CD14-positive monocyte (primary cell): ENCODE data around the gene TSPAN16. TPM values are rescaled to one million over a fixed set of nuclear protein-coding genes. Genes with fewer than 3 reads are reported as not detected.
A peak's percentile ranks its signal among the peaks of the same experiment; 100 is the strongest.

ENCODE experiments used
- DNase-seq, 3 donors: peaks; one replicate each; pipeline ENCODE4 v3.0.0-alpha.2; 2011 to 2022
- H2AFZ ChIP-seq: 2 replicates; pipeline ENCODE4 v1.6.0; 2012; ENCODE audit warnings: mild to moderate bottlenecking, low read depth, low read length, inconsistent platforms; ENCODE audit not compliant: insufficient read depth, poor library complexity, severe bottlenecking
- H3K27ac ChIP-seq, 2 donors: 1 replicate in 1 of 2; 2 replicates in 1 of 2; pipeline ENCODE4 v1.5.1; 2012 to 2013; ENCODE audit warnings: low read length in 2 of 2, control low read depth in 1 of 2, inconsistent platforms in 1 of 2, low read depth in 1 of 2, mild to moderate bottlenecking in 1 of 2
- H3K27me3 ChIP-seq, 2 donors: one replicate each; pipeline versions ENCODE4 v1.6.0 to v1.6.1; 2011 to 2013; ENCODE audit warnings: low read length in 2 of 2; ENCODE audit not compliant: control insufficient read depth in 2 of 2, insufficient read depth in 2 of 2
- H3K36me3 ChIP-seq, 2 donors: replicated peaks in 1 of 2; 1 replicate in 1 of 2; 2 replicates in 1 of 2; pipeline versions ENCODE4 v1.5.1 to v1.6.1; 2012 to 2013; ENCODE audit warnings: low read length in 2 of 2, control low read depth in 1 of 2, inconsistent platforms in 1 of 2, mild to moderate bottlenecking in 1 of 2; ENCODE audit not compliant: insufficient read depth in 2 of 2, control insufficient read depth in 1 of 2
- H3K4me1 ChIP-seq, 2 donors: 1 replicate in 1 of 2; 2 replicates in 1 of 2; pipeline versions ENCODE4 v1.5.1 to v1.6.1; 2012 to 2013; ENCODE audit warnings: low read length in 2 of 2, control low read depth in 1 of 2, inconsistent platforms in 1 of 2, mild to moderate bottlenecking in 1 of 2, moderate library complexity in 1 of 2; ENCODE audit not compliant: insufficient read depth in 2 of 2, control insufficient read depth in 1 of 2
- H3K4me2 ChIP-seq: replicated peaks from 2 replicates; pipeline ENCODE3; 2012; ENCODE audit warnings: low read length, moderate library complexity, mild to moderate bottlenecking; ENCODE audit not compliant: poor library complexity, severe bottlenecking; ENCODE audit errors: extremely low read depth
- H3K4me3 ChIP-seq, 3 experiments: fragments of 200-600 bp in 1 of 3; sonication (generic) in 1 of 3; replicated peaks in 1 of 3; 1 replicate in 2 of 3; 2 replicates in 1 of 3; pipeline ENCODE4 v1.5.1; 2011 to 2013; ENCODE audit warnings: low read length in 3 of 3, mild to moderate bottlenecking in 3 of 3, control low read depth in 2 of 3, low read depth in 2 of 3, inconsistent platforms in 1 of 3, moderate library complexity in 1 of 3
- H3K79me2 ChIP-seq: 2 replicates; pipeline ENCODE4 v1.6.0; 2012; ENCODE audit warnings: mild to moderate bottlenecking, control low read depth, inconsistent platforms, low read length, moderate library complexity; ENCODE audit not compliant: insufficient read depth
- H3K9ac ChIP-seq: 2 replicates; pipeline ENCODE4 v1.6.0; 2017; ENCODE audit warnings: low read length, mild to moderate bottlenecking; ENCODE audit not compliant: insufficient read depth, poor library complexity, severe bottlenecking
- H3K9me3 ChIP-seq, 2 donors: replicated peaks in 1 of 2; 1 replicate in 1 of 2; 2 replicates in 1 of 2; pipeline versions ENCODE4 v1.5.1 to v1.6.1; 2012 to 2013; ENCODE audit warnings: low read length in 2 of 2, control low read depth in 1 of 2; ENCODE audit not compliant: control insufficient read depth in 1 of 2, insufficient read depth in 1 of 2
- H4K20me1 ChIP-seq: 2 replicates; pipeline ENCODE4 v1.6.0; 2012; ENCODE audit warnings: mild to moderate bottlenecking, low read length, control low read depth, moderate library complexity; ENCODE audit not compliant: insufficient read depth
- H3K27ac Mint-ChIP-seq, 7 donors: one replicate each; pipeline ENCODE4 v1.8.0; 2020; ENCODE audit warnings: mild to moderate bottlenecking in 7 of 7, mixed read lengths in 7 of 7, moderate library complexity in 6 of 7, inconsistent platforms in 2 of 7
- H3K27me3 Mint-ChIP-seq, 3 donors: one replicate each; pipeline ENCODE4 v1.8.0; 2021 to 2022; ENCODE audit warnings: low read depth in 3 of 3, mild to moderate bottlenecking in 3 of 3, mixed read lengths in 3 of 3, moderate library complexity in 3 of 3, inconsistent platforms in 1 of 3
- H3K36me3 Mint-ChIP-seq, 2 donors: one replicate each; pipeline ENCODE4 v1.8.0; 2020; ENCODE audit warnings: mixed read lengths in 2 of 2, inconsistent platforms in 1 of 2, mild to moderate bottlenecking in 1 of 2
- H3K4me1 Mint-ChIP-seq: one replicate; pipeline ENCODE4 v1.8.0; 2020; ENCODE audit warnings: mild to moderate bottlenecking, mixed read lengths
- H3K4me3 Mint-ChIP-seq, 2 donors: one replicate each; pipeline ENCODE4 v1.8.0; 2020; ENCODE audit warnings: mild to moderate bottlenecking in 2 of 2, mixed read lengths in 2 of 2, moderate library complexity in 1 of 2
- H3K9me3 Mint-ChIP-seq, 7 donors: one replicate each; pipeline ENCODE4 v1.8.0; 2020 to 2022; ENCODE audit warnings: mixed read lengths in 7 of 7, mild to moderate bottlenecking in 6 of 7, moderate library complexity in 6 of 7, inconsistent platforms in 2 of 7
- WGBS: methylation state at CpG from one replicate; pipeline ENCODE4 v1.1.5; 2013; ENCODE audit warnings: missing lambda C conversion rate; ENCODE audit not compliant: insufficient coverage; 5-methylcytosine and 5-hydroxymethylcytosine counted together
- intact Hi-C, 2 donors: fragments of 100-400 bp; cut with micrococcal nuclease; formaldehyde crosslinking; loops; one replicate each; pipeline versions ENCODE4 v1.15.0 to v1.15.1; 2023
- polyA plus RNA-seq, 3 donors: library from polyadenylated mRNA; depleted of rRNA in 1 of 3; unstranded in 2 of 3; stranded (reverse) in 1 of 3; fragments of 300-500 nt in 2 of 3; fragments of >200 nt in 1 of 3; fragmentation: Illumina TruSeq in 2 of 3; gene quantifications; 1 replicate in 2 of 3; 2 replicates in 1 of 3; pipeline ENCODE4 v1.2.3, GENCODE V29; 2012 to 2021
- TF ChIP-seq, protein P1 (sequence below): fragments of 200-600 bp; IDR thresholded peaks from one replicate; pipeline ENCODE4 v1.8.0; 2022; ENCODE audit warnings: antibody characterized with exemption, mild to moderate bottlenecking

The TSPAN16 gene
- polyA plus RNA-seq, 3 donors = 0.08 to 0.31 TPM; not detected in 1

DNA sequence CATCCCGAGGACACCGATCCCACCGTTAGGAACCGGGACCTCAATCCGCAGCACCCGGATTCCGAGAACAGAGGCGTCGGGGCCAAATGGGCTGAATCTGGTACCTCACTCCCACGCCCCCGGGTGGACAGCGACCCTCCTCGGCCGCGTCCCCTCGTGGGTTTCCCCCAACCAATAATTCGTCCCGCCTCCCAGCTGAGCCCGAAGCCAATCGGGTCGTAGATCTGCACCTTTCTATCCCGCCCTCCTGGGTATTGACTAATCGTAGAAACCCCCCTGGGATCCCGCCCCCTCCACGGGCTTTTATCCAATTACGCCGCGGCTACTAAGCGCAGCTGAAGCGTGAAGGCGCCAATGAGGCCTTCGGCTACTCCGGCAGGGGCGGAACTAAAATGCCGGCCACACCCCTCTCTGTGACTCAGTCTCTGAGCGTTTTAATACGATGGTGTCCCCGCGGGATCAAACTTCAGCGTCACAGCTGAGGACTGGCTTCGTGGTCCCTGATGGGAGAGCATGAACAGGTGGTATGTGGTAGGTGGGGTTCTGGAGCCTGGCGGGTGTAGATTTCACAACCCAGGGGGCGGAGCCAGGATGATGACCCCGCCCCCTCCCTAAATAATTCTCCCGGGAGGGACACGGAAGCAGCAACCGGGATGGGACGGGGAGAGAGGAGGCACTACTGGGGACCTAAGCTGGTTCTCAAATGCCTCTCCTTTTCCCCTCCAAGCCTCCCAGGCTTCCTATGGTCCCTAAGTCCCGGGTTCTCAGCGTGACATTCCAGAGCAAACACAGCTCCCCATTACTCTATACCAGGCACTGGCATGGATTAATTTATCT, 50.4 kb downstream of the TSPAN16 start, which contains the start of the genes CCDC159 and TMEM205:
Gene CCDC159 (plus strand): TSS at position 416 of the 837 bp plus-strand sequence. CDS start 88 bp downstream, at position 504.
Gene TMEM205 (minus strand): TSS at position 165 of the 837 bp plus-strand sequence. CDS start 649 bp downstream, outside the sequence.
- no peaks in the 10 kb centered on the region for H3K27me3 ChIP-seq
- peaks cover 4 to 15% of the 10 kb centered on the region in 2 donors for H3K9me3 ChIP-seq
- peaks cover 38% of the 10 kb centered on the region for H3K4me1 Mint-ChIP-seq
- H3K4me3 ChIP-seq = peak within 1 kb of the TSS; percentile 80 to 91 (median 85)
- peaks cover 9 to 12% (median 10%) of the 10 kb centered on the region in 7 donors for H3K9me3 Mint-ChIP-seq
- H3K36me3 Mint-ChIP-seq = peaks cover 20 to 36% of the 10 kb centered on the region in 2 donors
- H3K27ac ChIP-seq = peak within 1 kb of the TSS; percentile 91 to 98
- peaks cover 0 to 2% (median 0%) of the 10 kb centered on the region in 3 donors for H3K27me3 Mint-ChIP-seq
- TF ChIP-seq, protein P1, sequence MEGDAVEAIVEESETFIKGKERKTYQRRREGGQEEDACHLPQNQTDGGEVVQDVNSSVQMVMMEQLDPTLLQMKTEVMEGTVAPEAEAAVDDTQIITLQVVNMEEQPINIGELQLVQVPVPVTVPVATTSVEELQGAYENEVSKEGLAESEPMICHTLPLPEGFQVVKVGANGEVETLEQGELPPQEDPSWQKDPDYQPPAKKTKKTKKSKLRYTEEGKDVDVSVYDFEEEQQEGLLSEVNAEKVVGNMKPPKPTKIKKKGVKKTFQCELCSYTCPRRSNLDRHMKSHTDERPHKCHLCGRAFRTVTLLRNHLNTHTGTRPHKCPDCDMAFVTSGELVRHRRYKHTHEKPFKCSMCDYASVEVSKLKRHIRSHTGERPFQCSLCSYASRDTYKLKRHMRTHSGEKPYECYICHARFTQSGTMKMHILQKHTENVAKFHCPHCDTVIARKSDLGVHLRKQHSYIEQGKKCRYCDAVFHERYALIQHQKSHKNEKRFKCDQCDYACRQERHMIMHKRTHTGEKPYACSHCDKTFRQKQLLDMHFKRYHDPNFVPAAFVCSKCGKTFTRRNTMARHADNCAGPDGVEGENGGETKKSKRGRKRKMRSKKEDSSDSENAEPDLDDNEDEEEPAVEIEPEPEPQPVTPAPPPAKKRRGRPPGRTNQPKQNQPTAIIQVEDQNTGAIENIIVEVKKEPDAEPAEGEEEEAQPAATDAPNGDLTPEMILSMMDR = no peak
- peak within 1 kb of the TSS; percentile 92 to 97 for H3K4me3 Mint-ChIP-seq
- WGBS = 0% methylated on average over 35 of the region's 50 CpGs
- DNase-seq = peak; percentile 98 to 100 (median 99)
- H3K9ac ChIP-seq = peak within 1 kb of the TSS; percentile 91
- no peaks in the 10 kb centered on the region for H4K20me1 ChIP-seq
- H3K4me1 ChIP-seq = peaks cover 34 to 48% of the 10 kb centered on the region in 2 donors
- peaks cover 50% of the 10 kb centered on the region for H3K79me2 ChIP-seq
- intact Hi-C loops = loop anchor here (1.0 to 2.0 kb wide), 4 partner anchors 9 to 54 kb away; partner anchors contain the start of genes PLPPR2 (in 1 of the 2) and SWSAP1 (in 1 of the 2)
- H3K27ac Mint-ChIP-seq = peak within 1 kb of the TSS; percentile 97 to 99 (median 98)
- H2AFZ ChIP-seq = peak within 1 kb of the TSS; percentile 80
- H3K36me3 ChIP-seq = peaks cover 2 to 27% of the 10 kb centered on the region in 2 donors
- peak within 1 kb of the TSS; percentile 82 for H3K4me2 ChIP-seq

DNA sequence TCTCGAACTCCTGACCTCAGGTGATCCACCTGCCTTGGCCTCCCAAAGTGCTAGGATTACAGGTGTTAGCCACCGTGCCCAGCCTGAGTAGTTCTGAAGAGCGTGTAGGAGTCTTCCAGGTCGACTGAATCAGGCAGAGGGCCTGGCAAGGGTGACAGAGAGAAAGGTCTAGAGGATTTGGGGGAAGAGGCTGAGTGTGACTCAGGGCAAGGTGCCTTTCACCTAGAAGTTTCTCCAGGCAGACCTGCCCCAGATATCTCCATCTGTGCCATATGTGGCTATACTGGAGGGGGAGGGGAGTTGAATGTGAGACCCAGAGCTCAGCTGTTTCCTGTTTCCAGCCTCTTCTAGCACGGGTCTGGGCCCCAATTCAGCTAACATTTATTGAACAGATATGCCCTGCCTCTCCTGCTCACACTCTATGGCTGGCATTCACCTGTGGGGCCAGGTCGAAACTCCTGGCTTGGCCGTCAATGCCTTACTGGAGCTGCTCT, 51.6 kb downstream of the TSPAN16 start:
- no peak overlapping the region for H3K4me3 Mint-ChIP-seq
- peaks cover 2 to 19% of the 10 kb centered on the region in 2 donors for H3K36me3 ChIP-seq
- TF ChIP-seq, protein P1 = no peak
- no peak overlapping the region for H3K4me3 ChIP-seq
- H3K27ac ChIP-seq = peak overlapping the region in 1 of 2 donors; percentile 98
- H3K79me2 ChIP-seq = peaks cover 48% of the 10 kb centered on the region
- H4K20me1 ChIP-seq = no peaks in the 10 kb centered on the region
- peaks cover 9 to 12% (median 10%) of the 10 kb centered on the region in 7 donors for H3K9me3 Mint-ChIP-seq
- 92% methylated on average over 5 of the region's 7 CpGs for WGBS
- peaks cover 34 to 46% of the 10 kb centered on the region in 2 donors for H3K4me1 ChIP-seq
- peaks cover 38% of the 10 kb centered on the region for H3K4me1 Mint-ChIP-seq
- peaks cover 4 to 11% of the 10 kb centered on the region in 2 donors for H3K9me3 ChIP-seq
- DNase-seq = no peak
- H3K36me3 Mint-ChIP-seq = peaks cover 19 to 31% of the 10 kb centered on the region in 2 donors
- H3K4me2 ChIP-seq = no peak overlapping the region
- no peak overlapping the region for H2AFZ ChIP-seq
- peak overlapping the region; percentile 60 to 99 (median 98) for H3K27ac Mint-ChIP-seq
- H3K27me3 Mint-ChIP-seq = peaks cover 0 to 2% (median 0%) of the 10 kb centered on the region in 3 donors
- no peak overlapping the region for H3K9ac ChIP-seq
- intact Hi-C loops = loop anchor here (2.0 kb wide), 2 partner anchors 25 to 55 kb away; no protein-coding TSS in a partner anchor
- H3K27me3 ChIP-seq = no peaks in the 10 kb centered on the region
